GM23338 (cell line): ENCODE results near the gene ASL. TPM values are rescaled to one million over a fixed set of nuclear protein-coding genes. Genes with fewer than 3 reads are reported as not detected.

Experiments
- ATAC-seq: fragments of 200-7000 bp; cut with Tn5 transposase; 3 replicates; pipeline ENCODE4 v1.9.1; 2020
- DNase-seq: peaks from one replicate; pipeline ENCODE4 v3.0.0-alpha.2; 2015; ENCODE audit warnings: low spot score
- H2AFZ ChIP-seq: fragments of 200-600 bp; sonication (generic); 2 replicates; pipeline ENCODE4 v1.8.0; 2016; ENCODE audit warnings: antibody characterized with exemption, mild to moderate bottlenecking, moderate library complexity
- H3F3A ChIP-seq: fragments of 200-600 bp; sonication (generic); replicated peaks from 2 replicates; pipeline ENCODE4 v1.8.0; 2017; ENCODE audit warnings: antibody characterized with exemption, mixed run types, low read depth
- H3K27ac ChIP-seq: fragments of 200-600 bp; sonication (generic); 2 replicates; pipeline ENCODE4 v1.6.1; 2016; ENCODE audit warnings: low read depth
- H3K27me3 ChIP-seq: fragments of 200-600 bp; sonication (generic); 2 replicates; pipeline ENCODE4 v1.8.0; 2016; ENCODE audit warnings: mild to moderate bottlenecking, mixed run types, moderate library complexity; ENCODE audit not compliant: insufficient read depth
- H3K36me3 ChIP-seq: fragments of 200-600 bp; sonication (generic); 2 replicates; pipeline ENCODE4 v1.8.0; 2016; ENCODE audit warnings: mild to moderate bottlenecking; ENCODE audit not compliant: insufficient read depth
- H3K4me1 ChIP-seq: fragments of 200-600 bp; sonication (generic); 2 replicates; pipeline ENCODE4 v1.8.0; 2016; ENCODE audit warnings: mild to moderate bottlenecking, moderate library complexity; ENCODE audit not compliant: insufficient read depth
- H3K4me2 ChIP-seq: fragments of 200-600 bp; sonication (generic); 2 replicates; pipeline ENCODE4 v1.7.1; 2017; ENCODE audit warnings: mixed run types
- H3K4me3 ChIP-seq: fragments of 200-600 bp; sonication (generic); 2 replicates; pipeline ENCODE4 v1.6.1; 2016; ENCODE audit warnings: mixed run types
- H3K79me2 ChIP-seq: fragments of 200-600 bp; sonication (generic); replicated peaks from 2 replicates; pipeline ENCODE4 v1.8.0; 2017; ENCODE audit warnings: mild to moderate bottlenecking; ENCODE audit not compliant: insufficient read depth
- H3K9me2 ChIP-seq: fragments of 200-600 bp; sonication (generic); 2 replicates; pipeline ENCODE4 v1.8.0; 2017; ENCODE audit not compliant: insufficient read depth
- H4K20me1 ChIP-seq: fragments of 200-600 bp; sonication (generic); replicated peaks from 2 replicates; pipeline ENCODE4 v1.8.0; 2017; ENCODE audit warnings: mild to moderate bottlenecking; ENCODE audit not compliant: insufficient read depth
- H3K27ac Mint-ChIP-seq: 2 replicates; pipeline ENCODE4 v1.8.0; 2020; ENCODE audit warnings: inconsistent platforms, mild to moderate bottlenecking, moderate library complexity, mixed read lengths
- H3K27me3 Mint-ChIP-seq: 3 replicates; pipeline ENCODE4 v1.8.0; 2022; ENCODE audit warnings: low read depth, mild to moderate bottlenecking, moderate library complexity, mixed read lengths, inconsistent platforms; ENCODE audit not compliant: insufficient read depth, poor library complexity
- H3K36me3 Mint-ChIP-seq: 3 replicates; pipeline ENCODE4 v1.8.0; 2021; ENCODE audit warnings: low read depth, mild to moderate bottlenecking, inconsistent platforms, moderate library complexity, mixed read lengths
- H3K4me1 Mint-ChIP-seq: 3 replicates; pipeline ENCODE4 v1.8.0; 2020; ENCODE audit warnings: mild to moderate bottlenecking, inconsistent platforms, mixed read lengths
- H3K4me3 Mint-ChIP-seq: 3 replicates; pipeline ENCODE4 v1.8.0; 2021; ENCODE audit warnings: moderate library complexity, mild to moderate bottlenecking, inconsistent platforms, mixed read lengths
- H3K9me3 Mint-ChIP-seq: 3 replicates; pipeline ENCODE4 v1.8.0; 2020; ENCODE audit warnings: moderate library complexity, mild to moderate bottlenecking, inconsistent platforms, mixed read lengths
- CREB1 ChIP-seq: fragments of 250-450 bp; sonication (Bioruptor Pico); IDR thresholded peaks from 2 replicates; pipeline ENCODE4 v1.5.0; 2020; ENCODE audit warnings: low read depth, mild to moderate bottlenecking, moderate library complexity
- CTCF ChIP-seq, 2 experiments: fragments of 200-600 bp in 1 of 2; sonication (generic) in 1 of 2; conservative IDR thresholded peaks; 2 replicates each; pipeline versions ENCODE4 v1.5.1 to v1.6.1; 2016 to 2017; ENCODE audit warnings: antibody characterized with exemption in 2 of 2, low read depth in 2 of 2, mild to moderate bottlenecking in 2 of 2, moderate library complexity in 1 of 2
- EZH2phosphoT487 ChIP-seq: fragments of 200-600 bp; sonication (generic); IDR thresholded peaks from one replicate; pipeline ENCODE4 v1.8.1; 2018; ENCODE audit warnings: antibody characterized with exemption; ENCODE audit not compliant: unreplicated experiment
- JUNB ChIP-seq: IDR thresholded peaks from one replicate; pipeline ENCODE4 v1.6.1; 2016; ENCODE audit warnings: antibody characterized with exemption; ENCODE audit not compliant: unreplicated experiment
- REST ChIP-seq: IDR thresholded peaks from one replicate; pipeline ENCODE4 v1.6.1; 2018; ENCODE audit warnings: antibody characterized with exemption; ENCODE audit not compliant: unreplicated experiment
- STAT1 ChIP-seq: IDR thresholded peaks from one replicate; pipeline ENCODE4 v1.6.1; 2016; ENCODE audit warnings: antibody characterized with exemption; ENCODE audit not compliant: unreplicated experiment
- ZNF114 ChIP-seq: fragments of 250-450 bp; sonication (Bioruptor Pico); IDR thresholded peaks from 2 replicates; pipeline ENCODE4 v1.5.0; 2020; ENCODE audit warnings: mild to moderate bottlenecking, moderate library complexity
- ZNF331 ChIP-seq: fragments of 250-450 bp; sonication (Bioruptor Pico); IDR thresholded peaks from 2 replicates; pipeline ENCODE4 v1.5.0; 2020; ENCODE audit warnings: low read depth, mild to moderate bottlenecking, moderate library complexity
- ZNF462 ChIP-seq: fragments of 250-450 bp; sonication (Bioruptor Pico); IDR thresholded peaks from 2 replicates; pipeline ENCODE4 v1.5.0; 2020; ENCODE audit warnings: mild to moderate bottlenecking, moderate library complexity
- polyA plus RNA-seq: library from polyadenylated mRNA; unstranded; fragments of >200 nt; fragmentation: Nextera tagmentation; extraction: Ambion mirVana; gene quantifications from 2 replicates; pipeline ENCODE4 v1.2.1, GENCODE V29; 2016
- total RNA-seq: library from RNA; depleted of rRNA; stranded (reverse); fragments of >200 nt; shearing (Covaris generic); gene quantifications from 2 replicates; pipeline ENCODE4 v1.2.3, GENCODE V29; 2014

The ASL gene
- total and polyA plus RNA-seq, 2 experiments from 2014 or later, result 14.9 to 36.9 TPM

- peaks cover 6% of the 10 kb centered on the region; the same call in 2 of the 3 replicates for H3K9me3 Mint-ChIP-seq
- Histone ChIP-seq H2AFZ (no peak overlapping the region), H3K9me2 (no peaks in the 10 kb centered on the region), H3F3A (no peaks in the 10 kb centered on the region), H3K79me2 (peaks cover 8% of the 10 kb centered on the region), H3K36me3 (no peaks in the 10 kb centered on the region), H4K20me1 (no peaks in the 10 kb centered on the region), H3K4me2 (no peak overlapping the region), H3K27me3 (no peaks in the 10 kb centered on the region), H3K27ac (no peak overlapping the region), H3K4me3 (no peak overlapping the region), H3K4me1 (peaks cover 5% of the 10 kb centered on the region)
- no peak overlapping the region for H3K27ac Mint-ChIP-seq
- H3K36me3 Mint-ChIP-seq, result peaks cover 7% of the 10 kb centered on the region; the same call in 1 of the 3 replicates
- peak; percentile 13 for DNase-seq
- peaks cover 4% of the 10 kb centered on the region for H3K27me3 Mint-ChIP-seq
- H3K4me3 Mint-ChIP-seq, result no peak overlapping the region
- ATAC-seq, result no peak
- peaks cover 2% of the 10 kb centered on the region; the same call in 2 of the 3 replicates for H3K4me1 Mint-ChIP-seq
- TF ChIP-seq JUNB (no peak), ZNF331 (CRISPR knock-in tag) (no peak), ZNF114 (CRISPR knock-in tag) (no peak), ZNF462 (no peak), STAT1 (no peak), EZH2phosphoT487 (no peak), CREB1 (CRISPR knock-in tag) (no peak), CTCF (conservative IDR thresholded peaks at IDR 0.05; ENCODE audit: low read depth in 2 of 2) (no peak), REST (no peak)
These were observed 35.2 kb downstream of the ASL start for GRCh38 chr7:66110856-66111255.
